PFSK-1 (cell line): ENCODE data around the gene NPAT.

ENCODE experiments used
- FOXP2 ChIP-seq: optimal IDR thresholded peaks from 2 replicates; pipeline ENCODE3; 2011; ENCODE audit warnings: borderline replicate concordance, control low read depth, inconsistent platforms; ENCODE audit not compliant: insufficient read depth; ENCODE audit errors: extremely low read length, extremely low read depth
- POLR2AphosphoS5 ChIP-seq: IDR thresholded peaks from 2 replicates; pipeline ENCODE4 v1.6.1; 2012; ENCODE audit warnings: low read depth, mild to moderate bottlenecking, control low read depth, low read length, moderate library complexity
- REST ChIP-seq, 2 experiments: IDR thresholded peaks; 2 replicates each; pipeline versions ENCODE4 v1.6.1 to v1.8.0; 2011 to 2012; ENCODE audit warnings: low read depth in 2 of 2, low read length in 2 of 2, control low read depth in 1 of 2, inconsistent platforms in 1 of 2, mild to moderate bottlenecking in 1 of 2, moderate library complexity in 1 of 2; ENCODE audit not compliant: insufficient read depth in 1 of 2
- SIN3A ChIP-seq: IDR thresholded peaks from 2 replicates; pipeline ENCODE4 v1.6.1; 2012; ENCODE audit warnings: mild to moderate bottlenecking, low read length, moderate library complexity, borderline replicate concordance; ENCODE audit not compliant: insufficient read depth
- TAF1 ChIP-seq: IDR thresholded peaks from 2 replicates; pipeline ENCODE4 v1.6.1; 2012; ENCODE audit warnings: low read length, control low read depth, borderline replicate concordance; ENCODE audit not compliant: insufficient read depth

Gene NPAT

DNA sequence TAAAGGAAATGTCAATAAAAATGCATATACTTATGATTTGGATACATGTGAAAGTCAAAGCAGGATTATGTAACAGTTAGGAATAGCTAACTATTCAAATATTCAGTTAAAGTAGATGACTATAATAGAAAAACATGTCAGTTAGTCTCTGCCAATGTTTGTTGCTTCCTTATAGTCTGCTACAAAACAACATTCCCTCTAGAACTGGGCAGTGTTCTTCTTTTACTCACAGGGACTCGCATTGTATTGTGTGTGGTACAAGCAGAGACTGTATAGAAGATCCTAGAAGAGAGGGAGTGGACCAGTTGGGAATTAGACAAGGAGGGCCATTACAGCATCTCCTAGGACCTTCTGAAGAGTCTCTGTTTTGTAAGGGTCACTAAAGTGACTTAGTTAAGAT, 90.4 kb downstream of the NPAT start:
- TF ChIP-seq REST (IDR thresholded peaks at IDR 0.05; ENCODE audit: insufficient read depth in 1 of 2, low read depth in 2 of 2, low read length in 2 of 2) (no peak), POLR2AphosphoS5 (no peak), FOXP2 (no peak), SIN3A (no peak), TAF1 (no peak)

DNA sequence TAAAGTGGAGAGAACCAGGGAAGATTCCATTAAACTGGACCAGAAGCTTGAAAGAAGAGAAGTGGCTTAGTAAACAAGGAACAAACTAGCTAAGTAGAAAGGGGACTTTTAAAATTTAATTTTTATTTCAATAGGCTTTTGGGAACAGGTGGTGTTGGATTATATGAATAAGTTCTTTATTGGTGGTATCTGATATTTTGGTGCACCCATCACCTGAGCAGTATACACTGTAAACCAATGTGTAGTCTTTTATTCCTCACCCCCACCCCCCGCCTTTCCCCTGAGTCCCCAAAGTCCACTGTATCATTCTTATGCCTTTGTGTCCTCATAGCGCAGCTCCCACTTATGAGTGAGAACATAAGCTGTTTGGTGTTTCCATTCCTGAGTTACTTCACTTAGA, 93.7 kb downstream of the NPAT start:
- TF ChIP-seq POLR2AphosphoS5 (no peak), SIN3A (no peak), REST (IDR thresholded peaks at IDR 0.05; ENCODE audit: insufficient read depth in 1 of 2, low read depth in 2 of 2, low read length in 2 of 2) (no peak), TAF1 (no peak), FOXP2 (no peak)

- no peak for TF ChIP-seq TAF1
- no peak for TF ChIP-seq REST (IDR thresholded peaks at IDR 0.05; ENCODE audit: insufficient read depth in 1 of 2, low read depth in 2 of 2, low read length in 2 of 2)
- no peak for TF ChIP-seq FOXP2
- TF ChIP-seq POLR2AphosphoS5, result no peak
- TF ChIP-seq SIN3A, result no peak
Measured at GRCh38 chr11:108125096-108125495, 97.3 kb downstream of the NPAT start.

GRCh38 chr11:108122166-108122628, 100.2 kb downstream of the NPAT start:
- no peak for TF ChIP-seq SIN3A

GRCh38 chr11:108121274-108122155, 100.9 kb downstream of the NPAT start, which contains the start of gene ACAT1:
ACAT1 (plus strand) TSS chr11:108121567; CDS start chr11:108121607, 40 bp downstream.
- no peak for TF ChIP-seq REST (IDR thresholded peaks at IDR 0.05; ENCODE audit: insufficient read depth in 1 of 2, low read depth in 2 of 2, low read length in 2 of 2)
- peak; percentile 86 for TF ChIP-seq TAF1
- no peak for TF ChIP-seq FOXP2
- TF ChIP-seq POLR2AphosphoS5, result peak; percentile 96
- no peak for TF ChIP-seq SIN3A
